ENCODE results near the gene SLC7A6.

DNA sequence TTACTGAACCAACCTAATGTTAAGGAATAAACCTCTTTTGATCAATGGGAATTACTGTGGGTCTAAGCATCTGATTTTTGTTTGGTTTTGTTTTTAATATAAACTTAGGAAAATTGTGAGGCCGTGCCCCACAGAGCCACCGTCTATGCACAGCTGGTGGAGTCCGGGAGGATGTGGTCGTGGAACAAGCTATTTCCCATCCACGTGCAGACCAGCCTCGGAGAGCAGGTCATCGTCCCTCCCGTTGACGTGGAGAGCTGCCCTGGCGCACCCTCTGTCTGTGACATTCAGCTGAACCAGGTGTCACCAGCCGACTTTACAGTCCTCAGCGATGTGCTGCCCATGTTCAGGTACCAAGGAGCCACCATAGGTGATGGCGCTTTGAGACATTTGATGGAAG lies 74.9 kb downstream of the SLC7A6 start:
- TF ChIP-seq ZNF70 (CRISPR knock-in tag; IDR thresholded peaks at IDR 0.05): no peak
- TF ChIP-seq BACH2 (CRISPR knock-in tag; IDR thresholded peaks at IDR 0.05; ENCODE audit: borderline replicate concordance): no peak
- TF ChIP-seq ZNF565 (CRISPR knock-in tag; conservative IDR thresholded peaks at IDR 0.05; ENCODE audit: low read depth): no peak
- no peak for TF ChIP-seq ZFP30 (CRISPR knock-in tag; IDR thresholded peaks at IDR 0.05)
- TF ChIP-seq ARNTL (CRISPR knock-in tag; IDR thresholded peaks at IDR 0.05; ENCODE audit: borderline replicate concordance, low read depth): no peak
- TF ChIP-seq TCF4 (CRISPR knock-in tag; IDR thresholded peaks at IDR 0.05; ENCODE audit: borderline replicate concordance): no peak
- no peak for TF ChIP-seq PATZ1 (CRISPR knock-in tag; IDR thresholded peaks at IDR 0.05; ENCODE audit: borderline replicate concordance)
- TF ChIP-seq, protein P1, sequence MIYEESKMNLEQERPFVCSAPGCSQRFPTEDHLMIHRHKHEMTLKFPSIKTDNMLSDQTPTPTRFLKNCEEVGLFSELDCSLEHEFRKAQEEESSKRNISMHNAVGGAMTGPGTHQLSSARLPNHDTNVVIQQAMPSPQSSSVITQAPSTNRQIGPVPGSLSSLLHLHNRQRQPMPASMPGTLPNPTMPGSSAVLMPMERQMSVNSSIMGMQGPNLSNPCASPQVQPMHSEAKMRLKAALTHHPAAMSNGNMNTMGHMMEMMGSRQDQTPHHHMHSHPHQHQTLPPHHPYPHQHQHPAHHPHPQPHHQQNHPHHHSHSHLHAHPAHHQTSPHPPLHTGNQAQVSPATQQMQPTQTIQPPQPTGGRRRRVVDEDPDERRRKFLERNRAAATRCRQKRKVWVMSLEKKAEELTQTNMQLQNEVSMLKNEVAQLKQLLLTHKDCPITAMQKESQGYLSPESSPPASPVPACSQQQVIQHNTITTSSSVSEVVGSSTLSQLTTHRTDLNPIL (CRISPR knock-in tag; IDR thresholded peaks at IDR 0.05; ENCODE audit: low read depth): no peak
- TF ChIP-seq GLIS3 (CRISPR knock-in tag; IDR thresholded peaks at IDR 0.05): no peak
- no peak for TF ChIP-seq RARB (CRISPR knock-in tag; IDR thresholded peaks at IDR 0.05)
- TF ChIP-seq ZNF8 (CRISPR knock-in tag; IDR thresholded peaks at IDR 0.05): no peak
- no peak for TF ChIP-seq CSDC2 (CRISPR knock-in tag; IDR thresholded peaks at IDR 0.05)
- TF ChIP-seq, protein P2, sequence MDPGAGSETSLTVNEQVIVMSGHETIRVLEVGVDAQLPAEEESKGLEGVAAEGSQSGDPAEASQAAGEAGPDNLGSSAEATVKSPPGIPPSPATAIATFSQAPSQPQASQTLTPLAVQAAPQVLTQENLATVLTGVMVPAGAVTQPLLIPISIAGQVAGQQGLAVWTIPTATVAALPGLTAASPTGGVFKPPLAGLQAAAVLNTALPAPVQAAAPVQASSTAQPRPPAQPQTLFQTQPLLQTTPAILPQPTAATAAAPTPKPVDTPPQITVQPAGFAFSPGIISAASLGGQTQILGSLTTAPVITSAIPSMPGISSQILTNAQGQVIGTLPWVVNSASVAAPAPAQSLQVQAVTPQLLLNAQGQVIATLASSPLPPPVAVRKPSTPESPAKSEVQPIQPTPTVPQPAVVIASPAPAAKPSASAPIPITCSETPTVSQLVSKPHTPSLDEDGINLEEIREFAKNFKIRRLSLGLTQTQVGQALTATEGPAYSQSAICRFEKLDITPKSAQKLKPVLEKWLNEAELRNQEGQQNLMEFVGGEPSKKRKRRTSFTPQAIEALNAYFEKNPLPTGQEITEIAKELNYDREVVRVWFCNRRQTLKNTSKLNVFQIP (CRISPR knock-in tag; IDR thresholded peaks at IDR 0.05; ENCODE audit: borderline replicate concordance, low read depth): no peak
- TF ChIP-seq SNAI2 (CRISPR knock-in tag; IDR thresholded peaks at IDR 0.05): no peak

Measured in SK-N-SH treated with all-trans-retinoic acid at 6 μM for 48 hours (cell line).